ENCODE measurements around the gene N4BP2L2. TPM values are rescaled to one million over a fixed set of nuclear protein-coding genes. Genes with fewer than 3 reads are reported as not detected.

Gene N4BP2L2
- total RNA-seq, 1 donor from 2014 or later: 124 TPM

GRCh38 chr13:32456591-32456990 is 82.0 kb downstream of the N4BP2L2 start:
- H3K27ac Mint-ChIP-seq: no peak overlapping the region
- H3K27me3 Mint-ChIP-seq: no peaks in the 10 kb centered on the region
- no peak for TF ChIP-seq CTCF (conservative IDR thresholded peaks at IDR 0.05)
- no peak overlapping the region for H3K4me3 Mint-ChIP-seq
- peaks cover 12% of the 10 kb centered on the region for H3K9me3 Mint-ChIP-seq
- no peaks in the 10 kb centered on the region for H3K4me1 Mint-ChIP-seq (ENCODE audit: unreplicated experiment)
- no peak for DNase-seq (ENCODE audit: extremely low spot score, unreplicated experiment)
- H3K36me3 Mint-ChIP-seq: peaks cover 25% of the 10 kb centered on the region

GRCh38 chr13:32455594-32455903 is 83.0 kb downstream of the N4BP2L2 start:
- Mint-ChIP-seq H3K4me3 (no peak overlapping the region), H3K4me1 (ENCODE audit: unreplicated experiment) (no peaks in the 10 kb centered on the region), H3K27me3 (no peaks in the 10 kb centered on the region), H3K9me3 (peaks cover 12% of the 10 kb centered on the region), H3K27ac (no peak overlapping the region), H3K36me3 (peaks cover 25% of the 10 kb centered on the region)
- no peak for DNase-seq (ENCODE audit: extremely low spot score, unreplicated experiment)
- TF ChIP-seq CTCF (conservative IDR thresholded peaks at IDR 0.05): no peak

- DNase-seq (ENCODE audit: extremely low spot score, unreplicated experiment): no peak
- TF ChIP-seq CTCF (conservative IDR thresholded peaks at IDR 0.05): no peak
- H3K4me3 Mint-ChIP-seq: no peak overlapping the region
Observed at GRCh38 chr13:32454886-32455593, 83.6 kb downstream of the N4BP2L2 start.

GRCh38 chr13:32453981-32454380 is 84.6 kb downstream of the N4BP2L2 start:
- no peaks in the 10 kb centered on the region for H3K27me3 Mint-ChIP-seq
- H3K27ac Mint-ChIP-seq: no peak overlapping the region
- TF ChIP-seq CTCF (conservative IDR thresholded peaks at IDR 0.05): no peak
- H3K4me3 Mint-ChIP-seq: no peak overlapping the region
- no peak for DNase-seq (ENCODE audit: extremely low spot score, unreplicated experiment)
- peaks cover 12% of the 10 kb centered on the region for H3K9me3 Mint-ChIP-seq
- H3K36me3 Mint-ChIP-seq: peaks cover 21% of the 10 kb centered on the region
- no peaks in the 10 kb centered on the region for H3K4me1 Mint-ChIP-seq (ENCODE audit: unreplicated experiment)

More at GRCh38 chr13:32454886-32455593, 83.6 kb downstream of the N4BP2L2 start:
- no peaks in the 10 kb centered on the region for H3K27me3 Mint-ChIP-seq
- no peaks in the 10 kb centered on the region for H3K4me1 Mint-ChIP-seq (ENCODE audit: unreplicated experiment)
- H3K36me3 Mint-ChIP-seq: peaks cover 25% of the 10 kb centered on the region
- peaks cover 12% of the 10 kb centered on the region for H3K9me3 Mint-ChIP-seq
- no peak overlapping the region for H3K27ac Mint-ChIP-seq

GRCh38 chr13:32448972-32449371 is 89.6 kb downstream of the N4BP2L2 start:
- no peaks in the 10 kb centered on the region for H3K9me3 Mint-ChIP-seq
- H3K36me3 Mint-ChIP-seq: no peaks in the 10 kb centered on the region
- no peak overlapping the region for H3K4me3 Mint-ChIP-seq
- H3K4me1 Mint-ChIP-seq (ENCODE audit: unreplicated experiment): peaks cover 13% of the 10 kb centered on the region
- TF ChIP-seq CTCF (conservative IDR thresholded peaks at IDR 0.05): no peak
- no peak overlapping the region for H3K27ac Mint-ChIP-seq
- no peaks in the 10 kb centered on the region for H3K27me3 Mint-ChIP-seq
- no peak for DNase-seq (ENCODE audit: extremely low spot score, unreplicated experiment)

Measured in type B pancreatic cell (in vitro differentiated cells).